Activated CD4-positive, CD25-positive, alpha-beta regulatory T cell treated with anti-CD3 and anti-CD28 coated beads, Interleukin-2, amount 50 U/mL, for 16 hours (primary cell): ENCODE measurements around the gene UGT2B17.

ENCODE experiments used
- DNase-seq: peaks from one replicate; pipeline ENCODE4 v3.0.0-alpha.2; 2020; ENCODE audit warnings: low read depth, low spot score

Gene UGT2B17

GRCh38 chr4:68489338-68489737, 86.8 kb downstream of the UGT2B17 start:
- no peak for DNase-seq
